Heart left ventricle (tissue), 13 donors: ENCODE measurements around the gene NDUFAF2.

Source experiments
- POLR2A ChIP-seq, 2 donors: fragments of 450-650 bp; IDR thresholded peaks; one replicate each; pipeline ENCODE4 v1.6.1; 2017; ENCODE audit warnings: antibody characterized with exemption in 2 of 2, mild to moderate bottlenecking in 2 of 2, moderate library complexity in 2 of 2
- TF ChIP-seq, protein P1 (sequence below), 12 donors: fragments of 200-600 bp; sonication (generic) in 4 of 12; IDR thresholded peaks; one replicate each; pipeline versions ENCODE4 v1.5.0 to v1.8.0; 2018 to 2022; ENCODE audit warnings: antibody characterized with exemption in 12 of 12, mild to moderate bottlenecking in 5 of 12
- donor health status: ischemic (EF 13 %, LVEDD 7.1; RV severe dilation, severe dysfunction).
- donor health status: DM: no; HTN: yes; CAD: no.
- donor health status: DM: no; HTN: no; CAD: no.
- donor health status: ischemic (EF 25% LVEDD 6.9; RV normal size, moderate dysfunction).
- donor health status: ischemic (EF 25% LVEDD 5.7; RV mildly dilated, moderate dysfunction).
- donor health status: ischemic (EF 35%, LVEDD 5.7; RV mildly dilated, moderate dysfunction).
- donor health status: nonischemic (EF 11% LVEDD 7.7; RV severe dilation, severe dysfunction).
- donor health status: DM: yes; HTN: yes; CAD: no.
- donor health status: PGD.
- donor health status: ischemic (EF 29% LVEDD 5.4; RV normal size, mild dysfunction).
- donor health status: nonischemic (EF 23%, LVEDD 6.1; RV moderate dilation, normal function).

DNA sequence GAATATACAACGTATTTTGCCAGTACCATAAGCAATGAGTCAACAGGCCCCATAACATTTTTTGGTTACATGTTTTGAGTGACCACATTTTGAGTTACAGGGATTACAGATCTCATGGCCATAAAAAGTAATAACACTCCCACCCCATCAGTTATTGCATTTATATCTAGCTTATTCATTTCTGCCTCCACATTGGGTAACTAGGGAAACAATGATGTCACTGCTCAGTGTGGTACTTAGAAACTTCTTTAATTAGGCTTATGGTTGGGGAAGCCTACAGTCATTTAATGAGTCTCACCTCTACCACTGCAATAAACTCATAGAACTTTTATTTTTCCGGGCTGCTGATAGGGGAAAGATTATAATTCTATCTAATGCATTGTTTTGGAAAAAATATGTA is 257.2 kb downstream of the NDUFAF2 start:
- TF ChIP-seq, protein P1, sequence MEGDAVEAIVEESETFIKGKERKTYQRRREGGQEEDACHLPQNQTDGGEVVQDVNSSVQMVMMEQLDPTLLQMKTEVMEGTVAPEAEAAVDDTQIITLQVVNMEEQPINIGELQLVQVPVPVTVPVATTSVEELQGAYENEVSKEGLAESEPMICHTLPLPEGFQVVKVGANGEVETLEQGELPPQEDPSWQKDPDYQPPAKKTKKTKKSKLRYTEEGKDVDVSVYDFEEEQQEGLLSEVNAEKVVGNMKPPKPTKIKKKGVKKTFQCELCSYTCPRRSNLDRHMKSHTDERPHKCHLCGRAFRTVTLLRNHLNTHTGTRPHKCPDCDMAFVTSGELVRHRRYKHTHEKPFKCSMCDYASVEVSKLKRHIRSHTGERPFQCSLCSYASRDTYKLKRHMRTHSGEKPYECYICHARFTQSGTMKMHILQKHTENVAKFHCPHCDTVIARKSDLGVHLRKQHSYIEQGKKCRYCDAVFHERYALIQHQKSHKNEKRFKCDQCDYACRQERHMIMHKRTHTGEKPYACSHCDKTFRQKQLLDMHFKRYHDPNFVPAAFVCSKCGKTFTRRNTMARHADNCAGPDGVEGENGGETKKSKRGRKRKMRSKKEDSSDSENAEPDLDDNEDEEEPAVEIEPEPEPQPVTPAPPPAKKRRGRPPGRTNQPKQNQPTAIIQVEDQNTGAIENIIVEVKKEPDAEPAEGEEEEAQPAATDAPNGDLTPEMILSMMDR (IDR thresholded peaks at IDR 0.05): no peak
- TF ChIP-seq POLR2A (IDR thresholded peaks at IDR 0.05): no peak
